ENCODE data around the gene TEX19. TPM values are rescaled to one million over a fixed set of nuclear protein-coding genes. Genes with fewer than 3 reads are reported as not detected.

The TEX19 gene
- total RNA-seq, 3 donors from 2014 or later (not counting 1 experiment from before 2014, with no cell fraction given) = not detected

DNA sequence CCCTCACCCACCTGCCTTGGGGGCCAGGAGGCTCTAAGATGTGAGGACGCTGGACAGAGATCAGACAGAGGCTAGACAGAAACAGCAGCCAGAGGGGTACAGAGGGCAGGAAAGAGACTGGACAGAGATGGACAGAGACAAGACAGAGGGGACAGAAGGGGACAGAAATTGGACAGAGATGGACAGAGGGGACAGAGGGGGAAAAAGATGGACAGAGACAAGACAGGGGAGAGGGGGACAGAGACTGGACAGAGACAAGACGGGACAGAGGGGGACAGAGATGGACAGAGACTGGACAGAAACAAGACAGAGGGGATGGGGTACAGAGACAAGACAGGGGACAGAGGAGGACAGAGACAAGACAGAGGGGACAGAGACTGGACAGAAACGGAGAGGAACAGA is 28.7 kb downstream of the TEX19 start:
- no peaks in the 10 kb centered on the region for H3K9me3 Mint-ChIP-seq
- peaks cover 15% of the 10 kb centered on the region for H3K27me3 ChIP-seq (ENCODE audit: control insufficient read depth, insufficient read depth, low read length)
- intact Hi-C loops (cut with micrococcal nuclease) = no loop called here
- WGBS (ENCODE audit: insufficient coverage) = 80% methylated on average over 3 of the region's 3 CpGs
- H3K4me1 Mint-ChIP-seq = peaks cover 0 to 7% of the 10 kb centered on the region in 2 donors
- no peak overlapping the region for H3K27ac Mint-ChIP-seq
- peaks cover 5% of the 10 kb centered on the region for H3K4me1 ChIP-seq (ENCODE audit: control insufficient read depth, insufficient read depth, low read length)
- H3K36me3 ChIP-seq (ENCODE audit: control insufficient read depth, insufficient read depth, low read length) = peaks cover 6% of the 10 kb centered on the region
- no peak overlapping the region for H3K4me3 ChIP-seq (ENCODE audit: low read length)
- H3K4me3 Mint-ChIP-seq = no peak overlapping the region
- no peaks in the 10 kb centered on the region for H3K36me3 Mint-ChIP-seq
- no peak for TF ChIP-seq CTCF (IDR thresholded peaks at IDR 0.05)
- DNase-seq (no peak), ATAC-seq (no peak)
- peaks cover 0 to 5% of the 10 kb centered on the region in 2 donors for H3K27me3 Mint-ChIP-seq (ENCODE audit: low read depth in 2 of 2)
- no peaks in the 10 kb centered on the region for H3K9me3 ChIP-seq (ENCODE audit: control insufficient read depth, insufficient read depth, low read length)
- no peak overlapping the region for H3K27ac ChIP-seq (ENCODE audit: low read length)

DNA sequence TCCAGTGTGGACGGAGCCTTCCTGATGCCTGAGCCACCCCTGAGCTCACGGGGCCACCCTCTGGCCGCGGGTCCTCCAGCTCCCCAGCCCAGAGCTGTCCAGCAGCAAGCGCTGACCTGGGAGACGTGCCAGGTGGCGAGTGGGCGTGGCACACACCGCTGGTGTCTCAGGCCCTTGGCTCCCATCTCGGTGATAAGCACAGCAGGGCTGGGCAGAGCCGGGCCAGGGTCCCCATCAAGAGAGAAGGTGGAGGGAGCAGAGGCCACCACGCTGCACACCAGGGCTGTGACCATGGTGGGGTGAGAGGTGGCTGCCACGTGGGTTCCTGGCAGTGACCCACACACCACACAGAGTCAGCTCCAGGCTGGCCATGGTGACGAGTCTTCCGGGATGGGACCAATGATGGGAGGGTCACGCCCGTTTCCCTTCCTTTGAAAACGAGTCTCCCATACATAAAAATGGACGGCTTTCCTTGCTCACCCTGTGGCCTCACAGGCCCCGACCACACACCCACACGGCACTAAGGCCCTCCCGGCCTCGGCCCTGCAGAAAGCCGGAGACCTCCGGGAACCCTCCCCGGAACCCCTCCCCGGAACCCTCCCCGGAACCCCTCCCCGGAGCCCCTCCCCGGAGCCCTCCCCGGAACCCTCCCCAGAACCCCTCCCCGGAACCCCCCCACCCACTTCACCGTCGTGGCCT is 29.3 kb downstream of the TEX19 start:
- no peak overlapping the region for H3K4me3 ChIP-seq (ENCODE audit: low read length)
- no peak overlapping the region for H3K4me3 Mint-ChIP-seq
- ATAC-seq = no peak
- H3K9me3 Mint-ChIP-seq = no peaks in the 10 kb centered on the region
- H3K9me3 ChIP-seq (ENCODE audit: control insufficient read depth, insufficient read depth, low read length) = no peaks in the 10 kb centered on the region
- DNase-seq = no peak
- peaks cover 15% of the 10 kb centered on the region for H3K27me3 ChIP-seq (ENCODE audit: control insufficient read depth, insufficient read depth, low read length)
- H3K27me3 Mint-ChIP-seq (ENCODE audit: low read depth in 2 of 2) = peaks cover 0 to 5% of the 10 kb centered on the region in 2 donors
- no peaks in the 10 kb centered on the region for H3K36me3 Mint-ChIP-seq
- H3K4me1 Mint-ChIP-seq = peaks cover 0 to 7% of the 10 kb centered on the region in 2 donors
- intact Hi-C loops (cut with micrococcal nuclease) = no loop called here
- H3K27ac ChIP-seq (ENCODE audit: low read length) = no peak overlapping the region
- TF ChIP-seq CTCF (IDR thresholded peaks at IDR 0.05) = no peak
- H3K4me1 ChIP-seq (ENCODE audit: control insufficient read depth, insufficient read depth, low read length) = peaks cover 5% of the 10 kb centered on the region
- 88% methylated on average over 29 of the region's 34 CpGs for WGBS (ENCODE audit: insufficient coverage)
- no peak overlapping the region for H3K27ac Mint-ChIP-seq
- peaks cover 11% of the 10 kb centered on the region for H3K36me3 ChIP-seq (ENCODE audit: control insufficient read depth, insufficient read depth, low read length)

DNA sequence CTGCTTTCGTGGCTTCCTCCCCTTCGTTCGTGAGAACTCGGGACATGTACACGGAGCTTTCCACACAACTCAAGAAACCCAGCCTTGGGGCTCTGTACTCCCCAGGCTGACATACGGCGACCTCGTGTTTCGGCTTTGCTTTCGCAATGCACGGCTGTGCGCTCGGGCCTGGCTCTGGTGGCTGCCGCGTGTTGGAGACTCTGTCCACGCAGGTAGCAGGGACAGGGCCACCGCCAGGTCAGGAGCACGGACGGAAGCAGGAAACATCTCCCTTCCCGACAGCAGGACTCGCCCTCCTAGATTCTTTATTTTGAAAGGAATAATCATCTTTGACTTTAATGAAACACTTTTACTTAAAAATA is 29.9 kb downstream of the TEX19 start:
- DNase-seq (no peak), ATAC-seq (no peak)
- peaks cover 5% of the 10 kb centered on the region for H3K4me1 ChIP-seq (ENCODE audit: control insufficient read depth, insufficient read depth, low read length)
- no peaks in the 10 kb centered on the region for H3K9me3 Mint-ChIP-seq
- no peaks in the 10 kb centered on the region for H3K9me3 ChIP-seq (ENCODE audit: control insufficient read depth, insufficient read depth, low read length)
- no peak overlapping the region for H3K4me3 Mint-ChIP-seq
- no peak overlapping the region for H3K27ac Mint-ChIP-seq
- peaks cover 0 to 7% of the 10 kb centered on the region in 2 donors for H3K4me1 Mint-ChIP-seq
- no peak overlapping the region for H3K4me3 ChIP-seq (ENCODE audit: low read length)
- peaks cover 15% of the 10 kb centered on the region for H3K27me3 ChIP-seq (ENCODE audit: control insufficient read depth, insufficient read depth, low read length)
- peaks cover 11% of the 10 kb centered on the region for H3K36me3 ChIP-seq (ENCODE audit: control insufficient read depth, insufficient read depth, low read length)
- no peak for TF ChIP-seq CTCF (IDR thresholded peaks at IDR 0.05)
- H3K27ac ChIP-seq (ENCODE audit: low read length) = no peak overlapping the region
- 88% methylated on average over 21 of the region's 21 CpGs for WGBS (ENCODE audit: insufficient coverage)
- intact Hi-C loops (cut with micrococcal nuclease) = no loop called here
- peaks cover 0 to 5% of the 10 kb centered on the region in 2 donors for H3K27me3 Mint-ChIP-seq (ENCODE audit: low read depth in 2 of 2)
- no peaks in the 10 kb centered on the region for H3K36me3 Mint-ChIP-seq

- H3K4me1 Mint-ChIP-seq = peaks cover 0 to 7% of the 10 kb centered on the region in 2 donors
- no peak for ATAC-seq
- H3K27ac Mint-ChIP-seq = no peak overlapping the region
- no peak for DNase-seq
- peaks cover 5% of the 10 kb centered on the region for H3K4me1 ChIP-seq (ENCODE audit: control insufficient read depth, insufficient read depth, low read length)
- H3K4me3 ChIP-seq (ENCODE audit: low read length) = no peak overlapping the region
- no peak overlapping the region for H3K4me3 Mint-ChIP-seq
- TF ChIP-seq CTCF (IDR thresholded peaks at IDR 0.05) = no peak
- peaks cover 15% of the 10 kb centered on the region for H3K27me3 ChIP-seq (ENCODE audit: control insufficient read depth, insufficient read depth, low read length)
- H3K27ac ChIP-seq (ENCODE audit: low read length) = no peak overlapping the region
- 91% methylated on average over 10 of the region's 10 CpGs for WGBS (ENCODE audit: insufficient coverage)
- intact Hi-C loops (cut with micrococcal nuclease) = no loop called here
- no peaks in the 10 kb centered on the region for H3K36me3 Mint-ChIP-seq
- H3K36me3 ChIP-seq (ENCODE audit: control insufficient read depth, insufficient read depth, low read length) = peaks cover 11% of the 10 kb centered on the region
- H3K27me3 Mint-ChIP-seq (ENCODE audit: low read depth in 2 of 2) = peaks cover 0 to 5% of the 10 kb centered on the region in 2 donors
- no peaks in the 10 kb centered on the region for H3K9me3 ChIP-seq (ENCODE audit: control insufficient read depth, insufficient read depth, low read length)
- H3K9me3 Mint-ChIP-seq = no peaks in the 10 kb centered on the region
Observed at GRCh38 chr17:82389379-82389778, 30.3 kb downstream of the TEX19 start.

All from natural killer cell (primary cell).